GM18861 (cell line): ENCODE results near the gene NDUFB2.
"Not testable (repeated sequence)": the region's sequence is repeated elsewhere in the genome, so short reads cannot be mapped to it uniquely, and the experiment has no call there.

Source experiments
- ATAC-seq: cut with Tn5 transposase; IDR thresholded peaks from one replicate; pipeline ENCODE4 v1.9.1; 2021; ENCODE audit not compliant: unreplicated experiment

NDUFB2 gene

DNA sequence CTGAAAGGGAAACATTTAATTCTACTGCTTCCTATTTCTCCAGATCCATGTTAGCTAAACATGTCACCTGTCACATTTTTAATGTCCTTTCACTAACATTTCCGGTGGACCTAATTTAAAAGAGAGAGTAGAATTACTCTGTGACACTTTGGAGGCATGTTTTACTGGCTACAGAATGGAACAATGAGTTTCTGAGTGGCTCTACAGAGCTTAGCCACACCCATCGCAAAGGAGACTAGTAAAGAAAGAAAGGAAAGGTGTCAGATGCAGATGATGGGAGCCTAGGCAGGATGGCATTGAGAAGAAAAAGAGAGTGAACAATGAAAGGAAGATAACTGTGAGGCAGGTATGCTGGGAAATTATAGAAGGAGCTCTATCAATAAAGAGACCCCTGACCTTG lies 35.9 kb downstream of the NDUFB2 start:
- no peak for ATAC-seq

DNA sequence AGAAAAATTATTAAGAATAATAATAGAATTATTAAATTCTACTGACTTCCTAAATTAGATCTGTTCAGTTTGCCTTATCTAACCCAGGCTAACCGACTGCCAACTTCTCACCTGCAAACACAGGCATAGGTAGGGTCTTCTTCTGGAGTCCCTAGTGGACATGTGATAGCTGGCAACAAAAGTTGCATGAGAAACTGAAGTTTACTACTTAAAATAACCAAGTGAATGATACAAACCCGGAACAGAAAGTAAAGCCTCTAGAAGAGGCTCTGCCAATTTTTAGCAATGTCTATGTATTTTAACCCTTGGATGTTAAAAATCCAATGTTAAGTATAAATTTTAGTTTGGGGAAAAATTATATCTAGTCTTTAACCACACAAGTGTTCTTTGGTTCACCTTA lies 37.6 kb downstream of the NDUFB2 start:
- ATAC-seq, result no peak

DNA sequence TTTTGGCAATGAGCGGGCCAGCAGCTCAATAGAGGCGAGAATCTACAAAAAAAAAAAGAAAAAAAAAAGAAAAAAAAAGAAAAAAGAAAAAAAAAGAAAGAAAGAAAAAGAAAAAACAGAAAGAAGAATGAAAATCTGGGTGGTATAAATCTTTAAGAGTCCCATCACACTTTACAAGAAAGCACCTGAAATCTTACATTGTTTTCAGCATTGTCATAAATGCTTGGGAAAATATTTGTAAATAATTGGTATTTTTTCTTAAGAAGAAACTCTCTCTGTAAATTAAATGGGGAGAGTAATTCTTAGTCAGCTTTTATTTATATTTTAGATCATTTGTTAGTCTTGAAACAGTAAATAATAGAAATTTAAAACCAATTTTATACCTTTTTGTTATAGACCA lies 38.2 kb downstream of the NDUFB2 start:
- no peak for ATAC-seq

DNA sequence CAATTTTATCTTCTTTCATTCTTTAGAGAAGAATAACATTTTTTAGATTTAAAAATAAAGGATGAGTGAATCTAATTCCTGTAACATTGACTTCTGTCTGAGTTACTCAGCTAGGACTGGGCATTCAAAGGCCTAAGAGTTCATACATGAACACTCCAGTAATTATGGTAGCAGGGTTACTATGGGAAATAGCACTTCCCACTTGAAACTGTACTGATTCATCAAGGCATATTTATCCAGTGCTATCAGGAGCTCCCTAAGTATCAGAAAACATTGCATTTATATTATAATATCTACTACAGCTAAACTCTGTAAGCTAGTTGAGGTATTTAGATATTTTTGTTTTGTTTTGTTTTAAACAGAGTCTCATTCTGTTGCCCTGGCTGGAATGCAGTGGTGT lies 41.8 kb downstream of the NDUFB2 start:
- ATAC-seq, result no peak

DNA sequence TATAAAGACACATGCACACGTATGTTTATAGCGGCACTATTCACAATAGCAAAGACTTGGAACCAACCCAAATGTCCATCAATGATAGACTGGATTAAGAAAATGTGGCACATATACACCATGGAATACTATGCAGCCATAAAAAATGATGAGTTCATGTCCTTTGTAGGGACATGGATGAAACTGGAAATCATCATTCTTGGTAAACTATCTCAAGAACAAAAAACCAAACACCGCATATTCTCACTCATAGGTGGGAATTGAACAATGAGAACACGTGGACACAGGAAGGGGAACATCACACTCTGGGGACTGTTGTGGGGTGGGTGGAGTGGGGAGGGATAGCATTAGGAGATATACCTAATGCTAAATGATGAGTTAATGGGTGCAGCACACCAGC lies 46.7 kb downstream of the NDUFB2 start:
- ATAC-seq, result not testable (repeated sequence)

DNA sequence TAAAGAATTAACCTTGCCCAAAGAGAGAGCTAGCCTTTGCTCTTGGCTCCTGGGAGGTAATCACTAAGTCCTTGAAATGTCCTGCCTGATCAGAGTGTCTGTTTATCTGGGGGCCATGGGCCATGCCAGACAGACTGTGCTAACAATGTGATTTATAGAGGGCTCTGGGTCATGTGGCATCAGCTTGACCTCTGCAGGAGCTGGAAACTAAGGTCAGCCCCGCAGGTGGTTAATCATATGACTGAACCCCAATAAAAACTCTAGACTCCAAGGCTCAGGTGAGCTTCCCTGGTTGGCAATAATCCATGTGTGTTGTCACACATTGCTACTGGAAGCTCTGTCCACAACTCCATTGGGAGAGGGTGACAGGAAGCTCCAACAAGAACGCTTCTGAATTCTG lies 47.5 kb downstream of the NDUFB2 start:
- no peak for ATAC-seq

DNA sequence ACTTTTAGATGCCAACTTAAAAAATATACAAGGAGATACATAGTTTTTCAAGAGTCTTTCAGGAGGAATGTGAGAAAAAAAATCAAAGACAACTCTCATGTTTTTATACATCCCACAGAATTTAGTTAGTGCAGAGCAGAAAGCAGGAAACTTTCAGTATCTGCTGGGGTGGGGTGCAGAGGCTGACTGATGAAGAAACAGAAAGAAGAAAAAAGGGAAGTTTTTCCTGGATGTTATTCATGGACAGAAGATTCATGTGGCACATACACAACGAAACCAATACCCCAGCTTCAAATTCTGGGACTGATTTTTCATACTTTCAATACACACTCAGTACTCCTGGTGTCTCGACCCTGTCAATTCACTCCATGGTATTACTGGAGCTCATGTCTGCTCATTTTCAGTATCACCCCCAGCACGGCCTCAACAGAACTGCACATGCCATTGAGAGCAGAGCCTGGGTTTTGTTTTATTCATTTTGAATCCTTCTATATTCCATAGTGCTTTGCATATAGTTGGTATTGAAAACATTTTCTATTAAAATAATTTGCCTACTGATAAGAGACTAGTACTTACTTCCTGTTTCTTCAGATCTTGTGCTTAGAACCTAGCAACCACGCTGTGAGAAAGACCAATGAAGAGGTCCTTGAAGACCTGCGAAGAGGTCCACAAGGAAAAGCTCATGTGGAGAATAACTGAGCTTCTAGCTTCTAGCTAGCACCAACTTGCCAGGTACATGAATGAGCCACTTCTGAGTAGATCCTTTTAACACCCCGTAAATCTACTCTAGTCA lies 49.0 kb downstream of the NDUFB2 start:
- ATAC-seq, result no peak

DNA sequence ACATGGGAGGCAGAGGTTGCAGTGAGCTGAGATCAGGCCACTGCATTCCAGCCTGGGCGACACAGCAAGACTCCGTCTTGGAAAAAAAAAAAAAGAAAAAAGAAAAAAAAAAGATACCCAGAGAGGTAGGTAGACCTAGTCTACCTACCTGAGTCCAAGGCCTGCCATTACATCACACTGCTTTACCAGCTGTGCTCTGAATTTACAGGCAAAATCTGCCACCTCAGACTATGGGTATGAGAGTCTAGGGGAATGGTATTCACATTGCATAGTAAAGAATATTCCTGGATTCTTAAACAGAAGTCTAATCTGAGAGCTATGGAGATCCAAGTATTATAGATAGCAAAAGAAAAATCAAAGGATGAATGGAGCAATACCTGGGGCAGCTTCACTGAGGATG lies 50.2 kb downstream of the NDUFB2 start:
- ATAC-seq, result no peak

DNA sequence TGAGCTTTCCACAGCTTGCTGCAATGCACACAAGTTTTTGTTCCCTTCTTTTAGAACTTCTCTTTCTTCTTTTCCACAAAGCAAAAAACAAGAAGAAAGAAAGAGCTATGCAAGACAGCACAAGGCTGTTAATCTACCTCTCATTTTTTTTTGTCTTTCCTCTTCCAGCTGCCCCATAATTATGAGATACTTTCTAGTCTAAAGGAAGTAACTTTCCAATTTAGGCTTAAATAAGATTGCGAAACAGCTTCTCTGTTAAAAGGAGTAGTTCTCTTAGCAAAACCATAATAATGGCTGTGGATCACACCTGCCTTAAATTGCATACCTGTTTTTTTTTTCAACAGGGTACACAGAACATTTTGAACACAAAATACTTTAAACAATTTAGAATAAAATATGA lies 56.0 kb downstream of the NDUFB2 start:
- no peak for ATAC-seq

DNA sequence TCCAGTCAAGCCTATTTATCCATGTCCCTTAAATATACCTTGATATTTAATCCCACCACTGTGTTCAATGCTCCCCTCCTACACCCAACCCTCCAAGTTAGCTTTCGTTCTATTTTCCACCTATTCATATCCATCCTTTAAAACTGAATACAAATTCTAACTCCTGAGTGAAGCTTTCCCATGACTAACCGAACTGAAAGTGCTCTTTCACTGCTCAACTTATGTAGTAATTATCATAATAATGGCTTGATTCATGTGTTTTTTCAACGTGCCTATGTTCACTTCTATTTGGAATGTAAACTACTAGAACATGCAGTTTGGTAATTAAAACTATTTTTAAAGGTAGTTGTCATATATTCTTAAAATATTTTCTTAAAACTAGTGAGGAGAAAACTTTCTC lies 58.0 kb downstream of the NDUFB2 start:
- ATAC-seq, result no peak
